HepG2 (cell line): ENCODE data around the gene ZNF563. TPM values are rescaled to one million over a fixed set of nuclear protein-coding genes. Genes with fewer than 3 reads are reported as not detected.

Source experiments
- DBP ChIP-seq: sonication (generic); formaldehyde crosslinking; IDR thresholded peaks from 2 replicates; pipeline ENCODE4 v1.4.0; 2020; ENCODE audit warnings: missing genetic modification reagents; ENCODE audit errors: not compliant biosample characterization
- ERF ChIP-seq: IDR thresholded peaks from 2 replicates; pipeline ENCODE4 v1.6.1; 2018; ENCODE audit warnings: missing biosample characterization, missing genetic modification reagents
- FIP1L1 ChIP-seq: fragments of 200-400 bp; formaldehyde crosslinking; IDR thresholded peaks from 2 replicates; pipeline ENCODE4 v1.6.1; 2018; ENCODE audit warnings: low read depth, mild to moderate bottlenecking, low read length, moderate library complexity, borderline replicate concordance; ENCODE audit not compliant: insufficient read depth
- IKZF1 ChIP-seq: fragments of 450-650 bp; IDR thresholded peaks from 2 replicates; pipeline ENCODE4 v1.7.1; 2016
- MEIS1 ChIP-seq: sonication (generic); formaldehyde crosslinking; IDR thresholded peaks from 2 replicates; pipeline ENCODE4 v1.9.0; 2021; ENCODE audit warnings: mild to moderate bottlenecking, missing genetic modification reagents, moderate library complexity, borderline replicate concordance
- NFKB2 ChIP-seq: sonication (generic); formaldehyde crosslinking; IDR thresholded peaks from 2 replicates; pipeline ENCODE4 v1.4.0; 2020; ENCODE audit warnings: missing genetic modification reagents, borderline replicate concordance
- SNRNP70 ChIP-seq: fragments of 200-400 bp; formaldehyde crosslinking; IDR thresholded peaks from 2 replicates; pipeline ENCODE4 v1.6.1; 2017; ENCODE audit warnings: mild to moderate bottlenecking, low read depth, low read length, moderate library complexity
- ZNF281 ChIP-seq: sonication (generic); formaldehyde crosslinking; IDR thresholded peaks from 2 replicates; pipeline ENCODE4 v1.4.0; 2020; ENCODE audit warnings: missing genetic modification reagents, borderline replicate concordance
- ZNF33A ChIP-seq: sonication (generic); formaldehyde crosslinking; IDR thresholded peaks from 2 replicates; pipeline ENCODE4 v1.5.1; 2020; ENCODE audit warnings: missing genetic modification reagents, mild to moderate bottlenecking, moderate library complexity, borderline replicate concordance
- ZNF670 ChIP-seq: sonication (generic); formaldehyde crosslinking; IDR thresholded peaks from 2 replicates; pipeline ENCODE4 v1.8.0; 2022; ENCODE audit warnings: mild to moderate bottlenecking, missing genetic modification reagents, borderline replicate concordance
- polyA plus RNA-seq, 8 experiments: library from polyadenylated mRNA; depleted of rRNA in 3 of 8; stranded (reverse) in 7 of 8; unstranded in 1 of 8; fragments of >200 nt; fragmentation: Illumina TruSeq in 4 of 8; extraction: Trizol in 4 of 8; gene quantifications; 2 replicates each; pipeline versions ENCODE4 v1.2.1 to v1.2.3, GENCODE V29; 2011 to 2016; ENCODE audit warnings: low read depth in 4 of 8, missing spikeins in 1 of 8, mixed read lengths in 1 of 8; ENCODE audit not compliant: insufficient read depth in 1 of 8
- total RNA-seq, 5 experiments: library from RNA; depleted of rRNA; stranded (reverse); fragments of >200 nt; fragmentation: Illumina TruSeq; extraction: Trizol; gene quantifications; 2 replicates each; pipeline ENCODE4 v1.2.3, GENCODE V29; 2016; ENCODE audit warnings: low read depth in 1 of 5
- TF ChIP-seq, protein P1 (sequence below): sonication (generic); formaldehyde crosslinking; IDR thresholded peaks from 2 replicates; pipeline ENCODE4 v1.4.0; 2020; ENCODE audit warnings: low read depth, mild to moderate bottlenecking, missing genetic modification reagents
- TF ChIP-seq, protein P2 (sequence below), 2 experiments: fragments of 450-650 bp in 1 of 2; sonication (generic) in 1 of 2; formaldehyde crosslinking; IDR thresholded peaks; 2 replicates each; pipeline versions ENCODE4 v1.5.0 to v1.8.0; 2020 to 2022; ENCODE audit warnings: mild to moderate bottlenecking in 1 of 2, missing genetic modification reagents in 1 of 2
- TF ChIP-seq, protein P3 (sequence below): sonication (generic); formaldehyde crosslinking; IDR thresholded peaks from 2 replicates; pipeline ENCODE4 v1.4.0; 2020; ENCODE audit warnings: missing genetic modification reagents, borderline replicate concordance
- TF ChIP-seq, protein P4 (sequence below): IDR thresholded peaks from 2 replicates; pipeline ENCODE4 v1.6.1; 2012; ENCODE audit warnings: inconsistent platforms

The ZNF563 gene
- total and polyA plus RNA-seq, 2 of the 13 experiments (the other 11 are each of a cell fraction or from before 2014, with no cell fraction given) = 7.5 to 19.5 TPM

DNA sequence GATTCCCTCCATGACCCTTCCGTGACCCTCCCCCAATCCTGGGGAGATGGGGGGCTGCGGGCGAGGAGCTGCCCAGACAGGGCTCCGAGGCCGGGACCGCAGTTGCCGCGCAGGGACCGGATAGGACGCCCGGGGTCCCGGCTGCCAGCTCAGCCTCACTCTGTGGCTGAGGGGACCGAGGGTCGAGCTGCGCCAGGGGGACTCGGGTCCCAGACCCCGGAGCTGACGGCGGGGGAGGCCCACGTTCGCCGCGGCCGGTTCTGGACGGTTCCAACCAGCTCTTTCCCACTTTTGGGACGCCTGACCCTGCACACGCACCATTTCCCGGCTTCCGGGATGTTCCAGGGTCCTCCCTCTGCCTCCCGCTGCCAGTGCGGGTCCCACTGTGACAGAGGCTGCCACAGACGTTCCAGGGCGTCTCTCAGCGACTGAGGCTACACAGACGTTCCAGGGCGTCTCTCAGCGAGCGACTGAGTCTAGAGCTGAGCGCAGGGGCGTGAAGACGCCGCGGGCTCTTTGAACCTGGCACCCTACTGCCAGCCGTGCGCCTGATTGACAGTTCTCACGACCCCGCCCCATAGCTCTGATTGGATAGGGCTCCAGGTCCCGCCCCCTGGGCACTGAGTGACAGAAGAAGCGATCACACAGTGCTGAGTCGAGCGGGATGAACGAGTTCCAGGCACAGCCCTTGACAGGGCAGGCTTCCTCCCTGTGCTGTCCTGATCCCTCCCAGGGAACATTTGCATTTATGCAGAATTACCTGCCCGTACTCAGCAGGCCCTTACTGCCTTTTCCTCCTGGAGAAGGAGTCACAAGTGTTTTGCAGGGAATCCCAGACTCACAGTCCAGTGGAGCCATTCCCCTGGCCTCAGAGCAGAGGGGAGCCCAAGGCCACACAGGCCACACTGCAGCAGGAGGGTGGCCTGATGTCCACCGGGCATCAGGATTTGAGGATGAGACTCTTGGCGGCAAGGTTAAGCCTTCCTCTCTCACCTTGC, at the start of gene ZNF563 (continued):
- TF ChIP-seq ZNF33A (no peak), FIP1L1 (0 out of 2 replicates have a peak, but pooled peaks have one; percentile 30), SNRNP70 (no peak), MEIS1 (CRISPR knock-in tag) (peak; percentile 98), NFKB2 (CRISPR knock-in tag) (peak; percentile 75), ERF (CRISPR knock-in tag) (0 out of 2 replicates have a peak, but pooled peaks have one; percentile 29), ZNF670 (CRISPR knock-in tag) (no peak), DBP (peak; percentile 59), ZNF281 (peak; percentile 11; the same call in 1 of the 2 replicates), IKZF1 (no peak)
- TF ChIP-seq, protein P1, sequence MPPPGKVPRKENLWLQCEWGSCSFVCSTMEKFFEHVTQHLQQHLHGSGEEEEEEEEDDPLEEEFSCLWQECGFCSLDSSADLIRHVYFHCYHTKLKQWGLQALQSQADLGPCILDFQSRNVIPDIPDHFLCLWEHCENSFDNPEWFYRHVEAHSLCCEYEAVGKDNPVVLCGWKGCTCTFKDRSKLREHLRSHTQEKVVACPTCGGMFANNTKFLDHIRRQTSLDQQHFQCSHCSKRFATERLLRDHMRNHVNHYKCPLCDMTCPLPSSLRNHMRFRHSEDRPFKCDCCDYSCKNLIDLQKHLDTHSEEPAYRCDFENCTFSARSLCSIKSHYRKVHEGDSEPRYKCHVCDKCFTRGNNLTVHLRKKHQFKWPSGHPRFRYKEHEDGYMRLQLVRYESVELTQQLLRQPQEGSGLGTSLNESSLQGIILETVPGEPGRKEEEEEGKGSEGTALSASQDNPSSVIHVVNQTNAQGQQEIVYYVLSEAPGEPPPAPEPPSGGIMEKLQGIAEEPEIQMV (CRISPR knock-in tag) = no peak; the same call in 1 of the 2 replicates
- TF ChIP-seq, protein P2, sequence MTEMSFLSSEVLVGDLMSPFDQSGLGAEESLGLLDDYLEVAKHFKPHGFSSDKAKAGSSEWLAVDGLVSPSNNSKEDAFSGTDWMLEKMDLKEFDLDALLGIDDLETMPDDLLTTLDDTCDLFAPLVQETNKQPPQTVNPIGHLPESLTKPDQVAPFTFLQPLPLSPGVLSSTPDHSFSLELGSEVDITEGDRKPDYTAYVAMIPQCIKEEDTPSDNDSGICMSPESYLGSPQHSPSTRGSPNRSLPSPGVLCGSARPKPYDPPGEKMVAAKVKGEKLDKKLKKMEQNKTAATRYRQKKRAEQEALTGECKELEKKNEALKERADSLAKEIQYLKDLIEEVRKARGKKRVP (CRISPR knock-in tag; IDR thresholded peaks at IDR 0.05) = peak in 1 of 2 experiments; percentile 54; a peak in 1 of 4 replicates
- TF ChIP-seq, protein P3, sequence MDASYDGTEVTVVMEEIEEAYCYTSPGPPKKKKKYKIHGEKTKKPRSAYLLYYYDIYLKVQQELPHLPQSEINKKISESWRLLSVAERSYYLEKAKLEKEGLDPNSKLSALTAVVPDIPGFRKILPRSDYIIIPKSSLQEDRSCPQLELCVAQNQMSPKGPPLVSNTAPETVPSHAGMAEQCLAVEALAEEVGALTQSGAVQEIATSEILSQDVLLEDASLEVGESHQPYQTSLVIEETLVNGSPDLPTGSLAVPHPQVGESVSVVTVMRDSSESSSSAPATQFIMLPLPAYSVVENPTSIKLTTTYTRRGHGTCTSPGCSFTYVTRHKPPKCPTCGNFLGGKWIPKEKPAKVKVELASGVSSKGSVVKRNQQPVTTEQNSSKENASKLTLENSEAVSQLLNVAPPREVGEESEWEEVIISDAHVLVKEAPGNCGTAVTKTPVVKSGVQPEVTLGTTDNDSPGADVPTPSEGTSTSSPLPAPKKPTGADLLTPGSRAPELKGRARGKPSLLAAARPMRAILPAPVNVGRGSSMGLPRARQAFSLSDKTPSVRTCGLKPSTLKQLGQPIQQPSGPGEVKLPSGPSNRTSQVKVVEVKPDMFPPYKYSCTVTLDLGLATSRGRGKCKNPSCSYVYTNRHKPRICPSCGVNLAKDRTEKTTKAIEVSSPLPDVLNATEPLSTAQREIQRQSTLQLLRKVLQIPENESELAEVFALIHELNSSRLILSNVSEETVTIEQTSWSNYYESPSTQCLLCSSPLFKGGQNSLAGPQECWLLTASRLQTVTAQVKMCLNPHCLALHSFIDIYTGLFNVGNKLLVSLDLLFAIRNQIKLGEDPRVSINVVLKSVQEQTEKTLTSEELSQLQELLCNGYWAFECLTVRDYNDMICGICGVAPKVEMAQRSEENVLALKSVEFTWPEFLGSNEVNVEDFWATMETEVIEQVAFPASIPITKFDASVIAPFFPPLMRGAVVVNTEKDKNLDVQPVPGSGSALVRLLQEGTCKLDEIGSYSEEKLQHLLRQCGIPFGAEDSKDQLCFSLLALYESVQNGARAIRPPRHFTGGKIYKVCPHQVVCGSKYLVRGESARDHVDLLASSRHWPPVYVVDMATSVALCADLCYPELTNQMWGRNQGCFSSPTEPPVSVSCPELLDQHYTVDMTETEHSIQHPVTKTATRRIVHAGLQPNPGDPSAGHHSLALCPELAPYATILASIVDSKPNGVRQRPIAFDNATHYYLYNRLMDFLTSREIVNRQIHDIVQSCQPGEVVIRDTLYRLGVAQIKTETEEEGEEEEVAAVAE (CRISPR knock-in tag) = peak; percentile 65; the same call in 1 of the 2 replicates
- TF ChIP-seq, protein P4, sequence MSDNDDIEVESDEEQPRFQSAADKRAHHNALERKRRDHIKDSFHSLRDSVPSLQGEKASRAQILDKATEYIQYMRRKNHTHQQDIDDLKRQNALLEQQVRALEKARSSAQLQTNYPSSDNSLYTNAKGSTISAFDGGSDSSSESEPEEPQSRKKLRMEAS = peak; percentile 16
